Measurements from ENCODE around the gene EBF3.

Gene EBF3

GRCh38 chr10:129788215-129788614, 175.9 kb downstream of the EBF3 start:
- DNase-seq, result no peak

- no peak for DNase-seq
These were observed 176.5 kb downstream of the EBF3 start for GRCh38 chr10:129787557-129787956.

- no peak for DNase-seq
These were observed 177.9 kb downstream of the EBF3 start for GRCh38 chr10:129786216-129786615.

- DNase-seq, result no peak
These were observed 178.5 kb downstream of the EBF3 start for GRCh38 chr10:129785536-129785981.
